Sigmoid colon (tissue), 4 donors: ENCODE measurements around the gene ROBO1.

Experiments used
- POLR2A ChIP-seq, 2 donors: fragments of 450-650 bp; IDR thresholded peaks; one replicate each; pipeline ENCODE4 v1.6.1; 2016; ENCODE audit warnings: antibody characterized with exemption in 2 of 2, mild to moderate bottlenecking in 2 of 2, moderate library complexity in 2 of 2
- POLR2AphosphoS5 ChIP-seq, 4 donors: sonication (generic); formaldehyde crosslinking; IDR thresholded peaks; one replicate each; pipeline ENCODE4 v1.6.1; 2017; ENCODE audit warnings: antibody characterized with exemption in 4 of 4
- TF ChIP-seq, protein P1 (sequence below), 4 experiments: fragments of 450-650 bp in 3 of 4; fragments of 200-600 bp in 1 of 4; IDR thresholded peaks; one replicate each; pipeline ENCODE4 v1.5.1; 2016 to 2019; ENCODE audit warnings: antibody characterized with exemption in 4 of 4, mild to moderate bottlenecking in 3 of 4, moderate library complexity in 2 of 4

DNA sequence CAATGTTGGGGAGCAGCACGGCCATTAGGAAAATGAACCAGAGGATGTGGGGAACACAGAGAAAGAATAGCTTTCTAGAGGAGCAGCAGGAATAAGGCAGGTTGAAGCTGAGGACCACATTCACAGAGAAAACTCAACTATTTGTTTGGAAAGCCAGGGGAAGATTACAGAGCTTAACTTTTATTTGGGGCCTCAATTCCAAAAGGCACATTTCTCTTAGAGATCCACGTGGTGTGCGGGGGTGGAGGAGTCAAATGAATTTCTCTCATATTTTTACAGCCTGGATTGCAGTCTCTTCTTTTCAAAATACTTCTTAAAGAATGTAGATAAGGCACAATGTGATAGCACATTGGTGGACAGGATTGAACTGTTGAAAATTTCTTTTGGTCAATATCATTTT lies 253.7 kb downstream of the ROBO1 start:
- TF ChIP-seq, protein P1, sequence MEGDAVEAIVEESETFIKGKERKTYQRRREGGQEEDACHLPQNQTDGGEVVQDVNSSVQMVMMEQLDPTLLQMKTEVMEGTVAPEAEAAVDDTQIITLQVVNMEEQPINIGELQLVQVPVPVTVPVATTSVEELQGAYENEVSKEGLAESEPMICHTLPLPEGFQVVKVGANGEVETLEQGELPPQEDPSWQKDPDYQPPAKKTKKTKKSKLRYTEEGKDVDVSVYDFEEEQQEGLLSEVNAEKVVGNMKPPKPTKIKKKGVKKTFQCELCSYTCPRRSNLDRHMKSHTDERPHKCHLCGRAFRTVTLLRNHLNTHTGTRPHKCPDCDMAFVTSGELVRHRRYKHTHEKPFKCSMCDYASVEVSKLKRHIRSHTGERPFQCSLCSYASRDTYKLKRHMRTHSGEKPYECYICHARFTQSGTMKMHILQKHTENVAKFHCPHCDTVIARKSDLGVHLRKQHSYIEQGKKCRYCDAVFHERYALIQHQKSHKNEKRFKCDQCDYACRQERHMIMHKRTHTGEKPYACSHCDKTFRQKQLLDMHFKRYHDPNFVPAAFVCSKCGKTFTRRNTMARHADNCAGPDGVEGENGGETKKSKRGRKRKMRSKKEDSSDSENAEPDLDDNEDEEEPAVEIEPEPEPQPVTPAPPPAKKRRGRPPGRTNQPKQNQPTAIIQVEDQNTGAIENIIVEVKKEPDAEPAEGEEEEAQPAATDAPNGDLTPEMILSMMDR (IDR thresholded peaks at IDR 0.05), result no peak
- TF ChIP-seq POLR2A (IDR thresholded peaks at IDR 0.05) (no peak), POLR2AphosphoS5 (IDR thresholded peaks at IDR 0.05) (no peak)
